ENCODE data around the gene PABPN1L.

The PABPN1L gene

GRCh38 chr16:88855176-88855575 is 11.3 kb downstream of the PABPN1L start:
- peaks cover 14% of the 10 kb centered on the region for H3K36me3 ChIP-seq (ENCODE audit: control insufficient read depth, low read length)
- 0 out of 2 replicates have a peak overlapping the region, but pooled peaks have one; percentile 2 for H3K4me2 ChIP-seq (ENCODE audit: low read length)

GRCh38 chr16:88854306-88855111 is 12.0 kb downstream of the PABPN1L start:
- Histone ChIP-seq H3K9me2 (replicated peaks; ENCODE audit: control insufficient read depth, low read length) (no peaks in the 10 kb centered on the region), H3K4me2 (ENCODE audit: low read length) (0 out of 2 replicates have a peak overlapping the region, but pooled peaks have one; percentile 2), H3K79me2 (ENCODE audit: control insufficient read depth, low read length) (peaks cover 14% of the 10 kb centered on the region), H3K4me3 (ENCODE audit: low read length) (no peak overlapping the region), H3K27me3 (ENCODE audit: control insufficient read depth, low read length) (no peaks in the 10 kb centered on the region), H3K9me3 (ENCODE audit: control insufficient read depth, insufficient read depth, low read length) (no peaks in the 10 kb centered on the region), H3K27ac (ENCODE audit: low read depth, low read length) (no peak overlapping the region), H3K36me3 (ENCODE audit: control insufficient read depth, low read length) (peaks cover 7% of the 10 kb centered on the region; the same call in 1 of the 2 replicates), H4K20me1 (ENCODE audit: control insufficient read depth, insufficient read depth, low read depth, low read length) (no peaks in the 10 kb centered on the region), H3F3A (ENCODE audit: control insufficient read depth, insufficient read depth) (peaks cover 7% of the 10 kb centered on the region), H3K4me1 (ENCODE audit: control insufficient read depth, low read length) (peaks cover 28% of the 10 kb centered on the region)
- TF ChIP-seq EZH2phosphoT487 (IDR thresholded peaks at IDR 0.05; ENCODE audit: borderline replicate concordance, low read length) (no peak), CTCF (IDR thresholded peaks at IDR 0.05; ENCODE audit: low read depth, low read length, poor library complexity, severe bottlenecking) (no peak)

More at GRCh38 chr16:88855176-88855575, 11.3 kb downstream of the PABPN1L start:
- Histone ChIP-seq H3K9me2 (replicated peaks; ENCODE audit: control insufficient read depth, low read length) (no peaks in the 10 kb centered on the region), H3K79me2 (ENCODE audit: control insufficient read depth, low read length) (peaks cover 14% of the 10 kb centered on the region), H4K20me1 (ENCODE audit: control insufficient read depth, insufficient read depth, low read depth, low read length) (no peaks in the 10 kb centered on the region), H3K9me3 (ENCODE audit: control insufficient read depth, insufficient read depth, low read length) (no peaks in the 10 kb centered on the region), H3K4me3 (ENCODE audit: low read length) (no peak overlapping the region), H3K4me1 (ENCODE audit: control insufficient read depth, low read length) (peaks cover 30% of the 10 kb centered on the region), H3K27me3 (ENCODE audit: control insufficient read depth, low read length) (no peaks in the 10 kb centered on the region), H3K27ac (ENCODE audit: low read depth, low read length) (no peak overlapping the region), H3F3A (ENCODE audit: control insufficient read depth, insufficient read depth) (peaks cover 7% of the 10 kb centered on the region)
- TF ChIP-seq EZH2phosphoT487 (IDR thresholded peaks at IDR 0.05; ENCODE audit: borderline replicate concordance, low read length): no peak
- no peak for TF ChIP-seq CTCF (IDR thresholded peaks at IDR 0.05; ENCODE audit: low read depth, low read length, poor library complexity, severe bottlenecking)

- Histone ChIP-seq H3K9me2 (replicated peaks; ENCODE audit: control insufficient read depth, low read length) (no peaks in the 10 kb centered on the region), H3K36me3 (ENCODE audit: control insufficient read depth, low read length) (no peaks in the 10 kb centered on the region), H3K4me1 (ENCODE audit: control insufficient read depth, low read length) (peaks cover 23% of the 10 kb centered on the region), H3K4me2 (ENCODE audit: low read length) (no peak overlapping the region), H3K79me2 (ENCODE audit: control insufficient read depth, low read length) (peaks cover 12% of the 10 kb centered on the region), H3F3A (ENCODE audit: control insufficient read depth, insufficient read depth) (peaks cover 7% of the 10 kb centered on the region), H3K4me3 (ENCODE audit: low read length) (no peak overlapping the region), H3K27me3 (ENCODE audit: control insufficient read depth, low read length) (no peaks in the 10 kb centered on the region), H3K27ac (ENCODE audit: low read depth, low read length) (no peak overlapping the region), H3K9me3 (ENCODE audit: control insufficient read depth, insufficient read depth, low read length) (no peaks in the 10 kb centered on the region), H4K20me1 (ENCODE audit: control insufficient read depth, insufficient read depth, low read depth, low read length) (no peaks in the 10 kb centered on the region)
- no peak for TF ChIP-seq EZH2phosphoT487 (IDR thresholded peaks at IDR 0.05; ENCODE audit: borderline replicate concordance, low read length)
- no peak for TF ChIP-seq CTCF (IDR thresholded peaks at IDR 0.05; ENCODE audit: low read depth, low read length, poor library complexity, severe bottlenecking)
Measured at GRCh38 chr16:88853325-88853941, 13.0 kb downstream of the PABPN1L start.

Data from DOHH2 (cell line).